Right lung (tissue), 5 donors: Measurements from ENCODE around the gene OR2V2. TPM values are rescaled to one million over a fixed set of nuclear protein-coding genes. Genes with fewer than 3 reads are reported as not detected.

Experiments
- DNase-seq, 2 donors: peaks; one replicate each; pipeline ENCODE4 v3.0.0-alpha.2; 2013
- polyA plus RNA-seq, 5 donors: library from polyadenylated mRNA; unstranded; fragments of 120-200 nt; gene quantifications; one replicate each; pipeline versions ENCODE4 v1.2.1 to v1.2.3, GENCODE V29; 2013; ENCODE audit warnings: inconsistent platforms in 1 of 5, low replicate concordance in 1 of 5; ENCODE audit not compliant: insufficient read length in 5 of 5, insufficient read depth in 1 of 5

The OR2V2 gene
- polyA plus RNA-seq, 5 donors = 0.03 to 0.05 (median 0.04) TPM; not detected in 1

DNA sequence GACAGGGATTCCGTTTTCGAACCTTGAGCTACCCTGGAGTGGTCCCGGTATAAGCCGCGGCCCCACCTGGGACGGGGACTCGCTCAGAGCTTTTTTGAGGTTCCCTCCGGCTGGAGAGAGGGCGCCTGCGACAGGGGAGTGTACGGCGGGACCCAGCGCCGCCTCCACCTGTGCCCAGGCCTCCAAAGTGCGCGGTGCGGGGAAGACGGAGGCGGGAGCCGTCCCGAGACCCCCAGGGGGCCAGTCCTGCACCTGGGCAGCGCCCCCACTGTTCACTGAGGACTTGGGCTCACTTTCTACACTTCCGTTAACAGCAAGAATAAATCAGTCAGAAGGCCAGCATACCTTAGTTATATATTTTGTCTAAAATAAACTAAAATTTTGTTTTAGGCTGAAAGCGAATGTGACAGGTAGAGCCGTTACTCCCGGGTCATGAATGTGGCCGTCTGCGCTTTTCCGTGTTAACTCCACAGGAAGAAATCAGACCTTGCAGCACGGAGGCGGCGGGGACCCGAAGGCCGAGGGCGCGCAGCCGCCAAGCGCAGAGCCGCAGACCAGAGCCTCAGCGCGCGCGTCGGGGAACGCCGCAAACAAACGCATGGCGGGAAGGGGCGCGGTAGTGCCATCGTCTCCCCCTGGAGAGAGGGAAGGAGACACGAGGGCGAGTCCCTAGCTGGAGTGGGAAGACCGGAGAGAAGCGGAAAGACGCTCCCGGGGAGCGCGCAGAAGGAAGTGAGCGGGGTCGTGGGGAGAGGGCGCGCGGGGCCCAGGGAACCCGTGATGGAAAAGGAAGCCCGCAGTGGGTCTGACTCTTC, 43.5 kb downstream of the OR2V2 start:
- DNase-seq = no peak

DNA sequence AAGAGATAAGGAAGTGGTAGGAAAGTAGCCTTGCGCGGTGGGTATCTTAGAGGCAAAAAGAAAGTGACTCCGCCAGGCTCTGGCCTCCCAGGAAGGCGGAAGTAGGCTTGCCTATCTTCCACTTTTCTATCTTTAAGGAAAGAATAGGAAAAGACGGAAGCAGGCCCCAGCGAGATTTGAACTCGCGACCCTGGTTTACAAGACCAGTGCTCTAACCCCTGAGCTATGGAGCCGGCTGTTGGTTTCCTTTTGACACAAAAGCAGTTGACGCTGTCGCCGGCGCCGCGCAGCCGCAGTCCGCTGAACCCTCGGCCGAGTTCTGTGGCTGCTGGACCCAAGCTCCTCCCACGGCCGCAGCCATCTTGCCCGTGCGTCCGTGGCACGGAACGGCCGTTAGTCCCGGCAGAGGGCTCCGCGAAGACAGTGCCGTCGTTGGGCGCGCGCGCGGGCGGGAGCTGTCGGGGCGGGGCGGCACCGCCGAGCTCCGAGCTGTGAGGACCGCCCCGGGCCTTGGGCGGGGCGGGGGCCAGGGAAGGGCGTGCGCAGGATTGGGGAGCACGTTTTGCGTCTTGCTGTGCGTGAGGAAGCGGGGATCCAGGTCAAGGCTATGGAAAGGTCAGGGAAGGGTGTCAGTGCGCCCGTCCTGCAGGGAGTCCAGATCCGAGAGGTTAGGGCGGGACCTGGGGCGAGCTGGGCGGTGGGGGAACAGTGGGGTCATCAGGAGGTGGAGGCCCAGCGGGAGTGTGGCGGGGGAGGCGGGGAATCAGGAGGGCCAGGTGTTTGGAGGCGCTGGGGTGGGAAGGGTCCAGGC, 44.3 kb downstream of the OR2V2 start:
- peak; percentile 96 to 97 for DNase-seq

DNA sequence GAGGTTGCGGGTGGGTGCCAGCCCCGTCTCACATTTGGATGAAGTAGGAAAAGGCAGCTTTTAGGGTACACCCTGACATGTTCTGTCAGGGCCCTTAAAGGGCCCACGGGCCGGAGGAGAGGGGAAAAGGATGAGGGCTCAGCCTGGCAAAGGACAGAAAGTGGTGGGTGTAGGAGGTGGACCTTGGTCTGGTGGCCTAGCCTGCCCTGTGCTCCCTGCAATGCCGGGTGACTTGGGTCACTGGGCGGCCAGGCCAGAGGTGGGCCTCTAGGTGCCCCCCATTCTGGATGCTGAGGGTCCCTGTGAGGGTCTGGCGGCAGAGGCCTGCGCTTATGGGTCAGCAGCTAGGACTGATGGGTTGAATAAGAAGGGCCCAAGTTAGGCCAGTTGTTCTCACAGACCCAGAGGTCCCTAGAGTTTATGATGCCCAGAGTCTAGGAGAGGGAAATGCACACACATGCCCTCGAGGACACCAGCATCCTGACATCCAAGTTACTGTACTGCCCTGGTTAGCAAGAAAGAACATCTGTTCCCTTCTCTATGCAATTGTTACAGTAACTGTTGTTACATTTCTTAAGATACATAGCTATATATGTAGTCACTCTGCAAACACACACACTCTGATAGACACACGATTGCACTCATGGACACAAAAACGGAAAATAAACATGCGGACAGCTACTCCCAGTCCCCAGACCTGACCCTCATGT, 45.1 kb downstream of the OR2V2 start:
- no peak for DNase-seq

DNA sequence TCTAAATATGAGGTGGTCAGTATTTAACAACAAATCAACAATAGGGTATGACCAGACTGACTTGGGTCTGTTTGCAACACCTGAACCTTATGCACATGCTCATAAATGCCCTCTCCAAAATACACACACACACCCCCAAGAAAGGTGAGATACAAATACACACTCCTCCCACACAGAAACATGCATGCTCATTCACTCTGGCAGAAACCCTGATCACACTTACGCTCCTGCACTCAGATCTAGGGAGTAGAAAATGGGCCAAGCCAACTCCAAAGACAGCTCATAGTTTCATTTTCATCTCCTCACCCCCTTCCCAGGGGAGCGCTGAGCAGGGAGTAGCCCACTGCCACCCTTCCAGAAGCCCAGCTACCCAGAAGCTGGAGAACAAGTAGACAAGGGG, 46.3 kb downstream of the OR2V2 start:
- DNase-seq = no peak

DNA sequence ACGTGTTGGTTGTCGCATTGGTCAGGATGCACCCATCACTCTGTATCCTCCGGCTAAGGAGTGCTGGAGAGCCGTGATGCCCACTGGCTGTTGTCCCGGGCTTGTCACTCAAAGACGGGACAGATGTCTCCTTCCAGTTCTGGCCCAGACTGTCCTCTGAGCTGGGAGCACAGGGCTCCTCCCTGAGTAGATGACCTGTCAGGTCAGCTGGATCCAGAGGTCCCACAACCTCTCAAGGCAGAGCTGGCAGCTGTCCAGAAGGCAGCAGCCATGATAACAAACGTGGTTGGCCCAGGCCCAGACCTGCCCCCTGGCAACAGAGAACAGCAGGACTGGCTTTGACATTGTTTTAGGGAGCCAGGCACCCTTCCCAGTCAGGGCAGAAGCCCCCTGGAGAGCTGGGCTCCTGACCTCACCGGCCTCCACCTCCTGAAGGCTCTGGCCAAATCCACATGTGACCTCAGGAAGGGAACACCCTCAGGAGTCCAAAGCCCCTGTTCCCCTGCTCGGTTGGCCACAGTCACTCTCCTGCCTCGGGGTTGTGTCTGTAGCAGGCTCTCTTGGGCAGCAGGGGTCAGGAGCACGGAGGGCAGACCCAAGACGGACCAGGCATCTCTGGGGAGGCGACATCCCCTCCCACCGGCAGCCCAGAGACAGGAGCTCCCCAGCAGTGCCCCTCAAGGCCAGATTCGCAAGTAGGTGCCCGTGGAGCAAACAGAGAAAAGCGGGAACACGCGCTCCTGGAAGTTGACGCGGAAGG, 47.3 kb downstream of the OR2V2 start:
- DNase-seq = no peak

DNA sequence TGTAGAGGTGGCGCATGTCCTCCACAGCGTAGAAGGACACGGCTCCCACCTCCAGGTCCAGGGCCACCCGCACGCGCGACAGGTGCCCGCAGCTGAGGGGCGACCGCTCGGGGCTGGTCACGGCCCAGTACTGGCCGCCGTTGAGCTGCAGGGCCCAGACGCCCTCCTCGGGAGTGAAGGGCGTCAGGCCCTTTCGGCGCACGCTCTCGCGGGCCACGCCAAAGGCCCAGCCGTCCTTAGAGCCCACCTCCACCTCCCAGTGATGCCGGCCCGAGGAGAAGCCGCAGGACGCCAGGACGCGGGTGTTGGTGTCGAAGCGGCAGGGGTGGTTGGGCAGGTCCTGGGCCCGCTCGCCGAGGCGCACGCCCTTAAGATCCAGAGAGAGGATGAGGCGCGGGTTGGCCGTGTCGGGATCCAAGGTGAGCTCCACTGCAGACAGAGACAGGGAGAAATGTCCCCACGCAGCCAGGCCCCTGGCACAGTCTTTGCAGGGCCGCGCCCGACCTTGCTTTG, 47.9 kb downstream of the OR2V2 start:
- DNase-seq = no peak

DNA sequence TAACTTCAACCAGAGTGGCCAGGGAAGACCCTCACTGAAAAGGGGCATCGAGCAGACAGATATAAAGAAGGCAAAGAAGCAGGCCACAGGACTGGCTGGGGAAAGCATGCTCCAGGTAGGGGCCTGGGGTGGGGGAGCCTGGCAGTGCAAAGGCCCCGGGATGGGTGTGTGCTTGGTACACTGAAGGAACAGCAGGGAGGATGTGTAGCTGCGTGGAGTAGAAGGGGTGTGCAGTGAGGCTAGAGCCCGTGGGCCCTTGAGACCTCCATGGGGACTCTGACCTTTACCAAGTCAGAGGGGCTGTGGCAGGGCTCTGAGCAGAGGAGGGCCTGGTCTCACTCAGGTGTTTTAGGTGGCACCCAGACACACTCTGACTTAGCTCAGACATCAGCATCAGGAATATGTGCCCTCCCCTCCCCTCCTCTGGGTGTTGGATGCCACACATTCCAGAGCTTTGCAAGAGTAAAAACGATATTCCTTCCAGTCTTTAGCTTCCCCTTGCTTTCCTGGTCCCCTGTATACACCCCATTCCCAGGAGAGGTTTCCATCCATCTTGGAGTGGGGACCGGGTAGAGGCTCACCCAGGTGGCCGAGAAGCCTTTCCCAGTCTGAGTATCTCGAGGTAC, 50.1 kb downstream of the OR2V2 start:
- no peak for DNase-seq

DNA sequence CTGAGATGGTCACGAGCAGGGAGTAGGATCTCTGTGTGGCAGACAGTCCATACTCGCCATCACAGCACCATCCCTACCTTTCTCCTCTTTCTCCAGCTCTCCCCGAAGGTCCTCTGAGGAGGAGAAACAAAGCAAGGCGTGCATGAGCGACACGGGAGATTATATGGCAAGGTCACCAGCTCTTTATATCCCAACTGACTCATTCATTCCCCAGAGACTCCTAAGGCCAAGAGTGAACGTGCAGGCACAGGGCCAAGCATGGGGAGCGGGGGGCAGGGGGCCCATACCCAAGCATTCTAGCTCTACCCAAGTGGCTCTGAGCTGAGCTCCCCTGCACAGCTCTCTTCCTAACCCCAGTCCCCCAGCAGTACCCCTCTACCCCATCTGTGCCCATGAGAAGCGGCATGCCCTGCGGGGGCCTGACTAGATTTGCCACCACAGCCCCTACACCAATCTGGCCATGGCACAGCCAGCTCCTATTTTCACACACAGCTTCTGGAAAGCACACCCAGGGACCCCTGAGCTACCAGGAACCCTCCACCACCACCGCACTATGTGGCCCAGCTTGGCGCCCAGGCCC, 50.8 kb downstream of the OR2V2 start:
- no peak for DNase-seq

DNA sequence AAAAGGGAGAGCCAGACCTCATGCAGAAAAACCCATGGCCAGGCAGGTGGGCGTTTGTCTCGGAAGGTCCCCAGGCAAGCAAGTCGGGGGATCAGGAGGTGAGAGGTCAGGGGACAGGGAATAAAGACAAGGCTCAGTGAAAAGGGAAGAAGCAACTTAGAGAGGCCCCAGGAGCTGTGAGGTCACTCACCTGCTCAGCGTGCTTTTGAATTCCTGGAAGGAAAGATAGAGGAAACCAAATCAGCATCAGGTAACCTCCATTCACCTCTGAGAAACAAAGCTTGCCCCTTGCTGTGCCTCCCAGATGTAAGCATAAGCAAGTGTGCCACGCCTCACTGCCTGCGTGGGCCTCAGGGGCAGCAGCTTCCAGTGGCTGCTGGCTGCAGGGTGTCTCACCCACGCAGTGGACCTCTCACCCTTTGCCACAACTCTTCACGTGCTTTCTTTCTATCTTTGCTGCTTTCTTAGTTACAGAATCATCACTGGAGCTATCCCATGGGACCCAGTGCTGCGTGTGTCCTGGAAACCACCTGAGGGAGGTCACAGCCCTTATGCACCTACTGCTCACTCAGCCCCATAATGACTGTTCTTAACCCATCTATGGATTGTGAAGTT, 51.6 kb downstream of the OR2V2 start:
- no peak for DNase-seq

DNA sequence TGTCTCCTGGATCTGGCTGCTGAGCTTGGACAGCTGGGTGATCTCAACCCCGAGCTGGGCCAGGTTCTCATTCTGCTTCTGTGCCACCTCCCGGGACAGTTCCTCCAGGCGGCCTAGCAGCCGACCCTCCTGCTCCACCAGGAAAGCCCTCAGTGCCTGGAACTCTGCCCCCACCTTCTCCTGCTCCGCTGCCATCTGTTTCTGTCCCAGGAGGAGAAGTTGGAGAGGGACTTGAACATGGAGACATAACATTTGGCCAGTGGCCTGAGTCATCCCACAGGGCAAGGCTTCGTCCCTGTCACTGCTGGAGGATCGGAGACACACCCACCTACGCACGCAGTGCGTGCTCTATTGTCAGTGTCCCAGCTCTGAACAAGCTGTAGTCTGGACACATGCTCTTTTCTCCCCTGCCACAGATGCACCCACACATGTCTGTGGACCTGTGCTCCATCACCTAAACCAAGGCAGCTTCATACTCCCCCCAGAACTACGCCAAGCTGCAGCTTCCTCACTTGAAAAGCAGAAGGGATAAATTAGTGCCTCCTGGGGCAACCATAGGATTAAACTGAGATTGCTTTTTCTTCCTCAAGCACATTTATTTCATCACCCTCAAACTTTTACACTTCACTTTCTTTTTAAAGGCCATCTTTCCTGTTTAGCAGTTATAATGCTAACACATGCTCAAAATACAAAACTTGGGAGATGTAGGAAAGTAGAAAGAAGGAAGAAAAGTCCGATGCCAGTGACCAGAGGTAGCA, 52.7 kb downstream of the OR2V2 start:
- no peak for DNase-seq

DNA sequence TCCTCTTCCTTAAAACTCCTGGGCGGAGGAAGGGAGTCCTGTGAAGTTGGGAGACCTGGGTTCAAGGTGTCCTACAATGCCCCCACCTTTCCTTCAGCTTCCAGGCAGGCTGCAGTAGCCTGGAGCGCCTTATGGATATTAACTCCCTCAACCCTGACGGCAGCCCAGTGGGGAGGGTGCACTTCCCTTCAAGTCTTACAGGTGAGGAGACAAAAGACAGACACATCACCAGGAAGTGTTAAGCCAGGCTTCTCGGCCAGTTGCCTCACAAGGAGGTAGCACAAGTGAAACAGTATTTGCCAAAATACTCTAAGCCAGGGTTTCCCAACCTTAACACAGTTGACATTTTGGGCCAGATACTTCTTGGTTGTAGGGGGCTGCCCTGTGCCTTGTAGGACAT, 53.4 kb downstream of the OR2V2 start:
- DNase-seq = no peak

DNA sequence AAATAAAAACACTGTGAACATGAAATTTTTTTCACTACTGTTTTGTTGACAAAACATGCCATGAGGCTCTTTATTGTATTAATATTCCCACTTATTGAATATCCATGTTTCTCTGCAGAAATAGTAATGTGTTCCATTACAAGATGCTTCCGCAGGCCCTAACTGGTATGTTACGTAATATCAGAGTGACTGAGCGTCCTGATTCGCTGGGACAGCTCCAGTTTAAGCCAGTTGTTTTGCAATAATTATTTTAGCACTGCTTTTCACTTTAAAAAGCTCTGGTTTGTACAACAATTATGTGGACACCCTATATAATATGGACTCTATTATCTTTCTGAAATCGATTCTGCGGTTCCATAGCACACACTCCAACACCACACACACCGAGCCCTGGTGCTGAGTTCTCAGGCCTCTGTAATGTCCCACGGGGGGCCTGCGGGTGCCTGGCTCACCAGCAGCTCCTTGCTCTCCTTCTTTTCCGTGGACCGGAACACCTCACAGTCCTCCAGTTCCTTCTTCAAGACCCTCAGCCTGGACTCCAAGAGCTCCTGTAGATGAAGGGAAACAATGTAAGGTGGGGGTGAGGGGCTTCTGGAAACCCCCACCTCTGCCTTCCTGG, 55.8 kb downstream of the OR2V2 start:
- no peak for DNase-seq

DNA sequence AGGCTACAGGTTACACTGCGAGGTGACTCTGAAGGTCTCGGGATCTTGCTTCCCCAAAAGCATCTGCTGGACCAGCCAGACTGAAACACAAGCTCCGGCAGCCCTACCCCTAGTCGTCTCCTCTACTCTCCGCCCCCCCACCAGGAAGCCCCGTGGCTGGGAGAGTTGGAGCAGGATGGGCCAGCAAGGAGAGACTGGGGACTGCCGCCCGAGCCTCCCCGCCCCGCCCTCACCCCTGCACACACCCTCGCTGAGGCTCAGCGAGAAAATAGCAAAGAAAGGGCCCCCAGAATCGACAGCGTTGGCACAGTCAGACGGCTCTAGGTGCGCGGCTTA, 56.4 kb downstream of the OR2V2 start:
- DNase-seq = no peak

DNA sequence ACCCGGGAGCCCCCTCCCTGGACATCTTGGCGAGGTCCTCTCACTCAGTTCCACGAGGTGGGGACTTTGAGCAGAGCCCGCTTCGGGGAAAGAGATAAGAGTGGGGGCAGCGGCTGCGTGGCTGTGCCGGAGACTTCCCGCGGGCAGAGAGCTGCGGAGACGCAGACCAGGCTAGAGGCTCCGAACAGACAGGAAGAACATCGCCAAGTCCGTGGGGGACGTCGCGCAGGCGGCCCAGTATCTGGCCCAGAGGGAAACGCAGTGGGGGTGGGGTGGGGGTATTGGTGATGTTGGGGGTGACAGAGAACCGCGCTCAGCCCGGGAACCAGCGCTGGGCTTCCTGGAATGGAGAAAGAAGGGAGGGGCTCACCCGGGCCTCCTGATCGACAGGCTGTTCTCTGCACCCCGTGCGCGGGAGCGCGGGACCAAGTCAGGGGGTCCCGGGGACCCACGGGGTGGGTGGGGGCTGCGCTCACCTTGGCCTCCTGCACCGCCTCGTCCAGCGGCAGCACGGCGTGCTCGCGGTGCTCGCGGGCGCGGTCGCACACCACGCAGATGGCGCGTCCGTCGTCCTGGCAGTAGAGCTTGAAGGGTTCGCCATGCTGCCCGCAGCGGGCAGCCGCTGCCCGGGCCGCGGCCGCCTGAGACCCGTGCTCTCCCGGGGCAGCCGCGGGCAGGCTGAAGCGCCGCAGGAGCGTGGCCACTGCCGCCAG, 56.9 kb downstream of the OR2V2 start:
- no peak for DNase-seq

DNA sequence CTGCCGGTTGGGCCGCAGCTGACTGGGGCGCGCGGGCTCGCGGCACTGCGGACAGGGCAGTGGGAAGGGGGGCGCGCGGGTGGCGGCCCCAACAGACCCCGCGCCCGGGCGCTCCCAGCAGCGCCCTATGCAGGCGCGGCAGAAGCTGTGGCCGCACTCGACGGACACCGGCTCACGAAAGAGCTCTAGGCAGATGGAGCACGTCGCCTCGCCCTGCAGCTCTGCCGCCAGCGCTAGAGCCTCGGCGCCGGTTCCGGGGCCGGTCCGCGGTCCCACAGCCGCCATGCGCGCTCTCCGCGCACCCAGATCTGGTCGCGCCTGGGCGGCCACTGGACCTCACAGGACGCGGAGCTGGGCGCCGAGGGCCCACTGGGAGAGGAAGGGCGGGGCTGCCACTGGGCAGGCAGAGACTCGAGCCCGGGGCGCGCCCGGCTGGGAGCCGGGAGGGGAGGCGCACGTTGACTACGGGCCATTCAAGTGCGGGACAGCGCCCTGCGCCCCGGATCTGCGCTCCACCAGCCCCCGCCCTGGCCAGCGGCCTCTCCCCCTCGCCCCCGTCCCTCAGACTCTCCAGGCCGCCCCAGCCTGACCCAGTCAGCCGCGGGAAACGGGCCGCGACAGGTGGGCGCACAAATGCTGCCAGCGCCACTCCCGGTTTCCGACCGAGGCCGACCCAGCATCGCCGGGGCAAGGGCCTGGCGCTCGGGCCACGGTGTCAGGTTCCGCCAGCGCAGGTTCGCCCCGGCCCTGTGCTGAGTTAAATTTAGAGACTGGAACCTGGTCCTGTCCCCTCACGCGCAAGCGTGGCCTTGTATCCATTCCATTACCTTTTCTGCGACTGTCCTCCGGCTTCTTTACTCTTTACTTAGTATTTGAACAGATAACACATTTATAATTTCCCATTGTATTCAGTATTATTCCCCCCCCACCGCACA, 57.7 kb downstream of the OR2V2 start, which contains the start of gene TRIM7:
Gene TRIM7 (minus strand): TSS at position 371 of the 935 bp plus-strand sequence. CDS start 86 bp downstream, at position 285.
- DNase-seq = no peak

DNA sequence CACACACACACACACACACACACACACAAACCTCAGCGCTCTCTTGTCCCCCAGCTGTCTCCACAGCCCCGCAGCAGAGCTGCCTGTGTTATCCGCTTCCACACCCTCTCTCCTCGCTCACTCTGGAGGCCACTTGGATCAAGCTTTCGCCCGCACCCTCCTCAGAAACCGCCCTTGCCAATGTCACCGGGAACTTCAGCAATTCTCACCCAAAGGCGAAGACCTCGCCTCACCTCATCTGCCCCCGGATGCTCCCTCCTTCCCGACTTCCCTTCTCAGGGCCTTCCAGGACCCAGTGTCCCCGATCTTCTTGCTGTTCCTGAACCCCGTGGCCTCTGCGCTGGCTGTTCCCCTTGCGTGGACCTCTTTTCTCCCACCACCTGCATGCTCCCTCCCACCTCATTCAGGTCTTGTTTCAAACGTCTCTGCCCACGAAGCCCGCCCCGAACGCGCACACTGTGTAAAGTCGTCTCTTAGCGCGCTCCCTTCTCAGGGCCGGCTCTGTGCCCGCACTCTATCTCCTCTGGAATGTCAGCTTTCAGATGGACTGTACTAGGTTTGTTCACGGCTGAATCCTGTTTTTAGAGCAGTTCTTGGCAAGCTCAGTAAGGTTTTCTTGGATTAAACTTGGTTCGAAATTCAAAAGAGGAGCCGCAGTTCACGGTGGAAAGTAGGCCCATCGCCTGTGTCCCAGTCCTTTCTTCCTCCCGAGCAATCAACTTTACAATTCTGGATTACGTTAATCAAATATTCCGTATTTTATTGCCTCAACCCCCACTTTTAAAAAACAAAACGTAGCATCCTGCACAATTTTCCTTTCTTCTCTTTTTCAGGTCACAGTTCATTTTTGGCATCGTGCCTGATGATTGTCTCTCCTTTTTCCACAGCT, 58.6 kb downstream of the OR2V2 start:
- no peak for DNase-seq
